Measurements from ENCODE around the gene KDM3A.

KDM3A gene

GRCh38 chr2:86500325-86501083, 59.3 kb downstream of the KDM3A start:
- DNase-seq (ENCODE audit: low read depth, low spot score) = no peak
- H3K27ac ChIP-seq = no peak overlapping the region

GRCh38 chr2:86507600-86507999, 66.4 kb downstream of the KDM3A start:
- no peak for DNase-seq (ENCODE audit: low read depth, low spot score)
- no peak overlapping the region for H3K27ac ChIP-seq

GRCh38 chr2:86510436-86510933, 69.3 kb downstream of the KDM3A start:
- DNase-seq (ENCODE audit: low read depth, low spot score) = no peak
- H3K27ac ChIP-seq = no peak overlapping the region

- H3K27ac ChIP-seq = peak overlapping the region; percentile 52
- no peak for DNase-seq (ENCODE audit: low read depth, low spot score)
Measured at GRCh38 chr2:86512034-86512433, 70.9 kb downstream of the KDM3A start.

GRCh38 chr2:86512892-86513291, 71.7 kb downstream of the KDM3A start:
- peak overlapping the region; percentile 52 for H3K27ac ChIP-seq
- no peak for DNase-seq (ENCODE audit: low read depth, low spot score)

GRCh38 chr2:86513948-86514660, 72.9 kb downstream of the KDM3A start:
- H3K27ac ChIP-seq = no peak overlapping the region
- no peak for DNase-seq (ENCODE audit: low read depth, low spot score)

GRCh38 chr2:86518481-86518880, 77.3 kb downstream of the KDM3A start:
- no peak for DNase-seq (ENCODE audit: low read depth, low spot score)
- no peak overlapping the region for H3K27ac ChIP-seq

GRCh38 chr2:86519349-86519748, 78.2 kb downstream of the KDM3A start:
- H3K27ac ChIP-seq = no peak overlapping the region
- DNase-seq (ENCODE audit: low read depth, low spot score) = no peak

GRCh38 chr2:86520153-86520552, 79.0 kb downstream of the KDM3A start:
- DNase-seq (ENCODE audit: low read depth, low spot score) = no peak
- no peak overlapping the region for H3K27ac ChIP-seq

GRCh38 chr2:86521922-86522321, 80.8 kb downstream of the KDM3A start:
- no peak for DNase-seq (ENCODE audit: low read depth, low spot score)
- H3K27ac ChIP-seq = no peak overlapping the region

GRCh38 chr2:86522711-86523110, 81.5 kb downstream of the KDM3A start:
- H3K27ac ChIP-seq = no peak overlapping the region
- no peak for DNase-seq (ENCODE audit: low read depth, low spot score)

GRCh38 chr2:86523491-86523890, 82.3 kb downstream of the KDM3A start:
- no peak overlapping the region for H3K27ac ChIP-seq
- no peak for DNase-seq (ENCODE audit: low read depth, low spot score)

GRCh38 chr2:86525421-86526340, 84.5 kb downstream of the KDM3A start:
- H3K27ac ChIP-seq = no peak overlapping the region
- DNase-seq (ENCODE audit: low read depth, low spot score) = no peak

- DNase-seq (ENCODE audit: low read depth, low spot score) = no peak
- H3K27ac ChIP-seq = no peak overlapping the region
Measured at GRCh38 chr2:86533589-86533988, 92.4 kb downstream of the KDM3A start.

GRCh38 chr2:86541334-86541733, 100.2 kb downstream of the KDM3A start:
- no peak overlapping the region for H3K27ac ChIP-seq
- DNase-seq (ENCODE audit: low read depth, low spot score) = no peak
